VCaP (cell line): ENCODE results near the gene JPH3.
A peak's percentile ranks its signal among the peaks of the same experiment; 100 is the strongest.

Source experiments
- H3K27ac ChIP-seq: fragments of 450-650 bp; 2 replicates; pipeline ENCODE4 v1.5.1; 2017
- TF ChIP-seq, protein P1 (sequence below): fragments of 450-650 bp; conservative IDR thresholded peaks from 2 replicates; pipeline ENCODE4 v1.5.1; 2017; ENCODE audit warnings: mild to moderate bottlenecking, moderate library complexity

JPH3 gene

DNA sequence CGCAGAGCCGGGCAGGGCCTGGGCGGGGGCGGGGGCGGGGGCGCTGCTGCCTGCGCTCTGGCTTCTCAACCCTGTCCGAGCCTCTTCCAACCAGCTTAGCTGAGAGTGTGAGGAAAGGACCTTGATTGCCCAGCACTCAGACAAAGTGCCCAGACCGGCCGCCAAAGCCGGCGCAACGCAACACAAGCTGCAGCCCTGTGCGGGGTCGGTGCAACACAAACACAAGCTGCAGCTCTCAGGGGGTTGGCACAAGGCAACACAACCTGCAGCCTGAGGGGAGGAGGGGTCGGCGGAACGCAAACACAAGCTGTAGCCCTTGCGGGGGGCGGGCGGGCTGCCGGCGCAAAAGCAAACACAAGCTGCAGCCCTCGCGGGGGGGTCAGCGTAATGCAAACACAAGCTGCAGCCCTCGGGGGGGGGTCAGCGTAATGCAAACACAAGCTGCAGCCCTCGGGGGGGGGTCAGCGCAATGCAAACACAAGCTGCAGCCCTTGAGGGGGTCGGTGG is 103.5 kb downstream of the JPH3 start:
- H3K27ac ChIP-seq = peak overlapping the region; percentile 52
- TF ChIP-seq, protein P1, sequence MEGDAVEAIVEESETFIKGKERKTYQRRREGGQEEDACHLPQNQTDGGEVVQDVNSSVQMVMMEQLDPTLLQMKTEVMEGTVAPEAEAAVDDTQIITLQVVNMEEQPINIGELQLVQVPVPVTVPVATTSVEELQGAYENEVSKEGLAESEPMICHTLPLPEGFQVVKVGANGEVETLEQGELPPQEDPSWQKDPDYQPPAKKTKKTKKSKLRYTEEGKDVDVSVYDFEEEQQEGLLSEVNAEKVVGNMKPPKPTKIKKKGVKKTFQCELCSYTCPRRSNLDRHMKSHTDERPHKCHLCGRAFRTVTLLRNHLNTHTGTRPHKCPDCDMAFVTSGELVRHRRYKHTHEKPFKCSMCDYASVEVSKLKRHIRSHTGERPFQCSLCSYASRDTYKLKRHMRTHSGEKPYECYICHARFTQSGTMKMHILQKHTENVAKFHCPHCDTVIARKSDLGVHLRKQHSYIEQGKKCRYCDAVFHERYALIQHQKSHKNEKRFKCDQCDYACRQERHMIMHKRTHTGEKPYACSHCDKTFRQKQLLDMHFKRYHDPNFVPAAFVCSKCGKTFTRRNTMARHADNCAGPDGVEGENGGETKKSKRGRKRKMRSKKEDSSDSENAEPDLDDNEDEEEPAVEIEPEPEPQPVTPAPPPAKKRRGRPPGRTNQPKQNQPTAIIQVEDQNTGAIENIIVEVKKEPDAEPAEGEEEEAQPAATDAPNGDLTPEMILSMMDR = no peak

DNA sequence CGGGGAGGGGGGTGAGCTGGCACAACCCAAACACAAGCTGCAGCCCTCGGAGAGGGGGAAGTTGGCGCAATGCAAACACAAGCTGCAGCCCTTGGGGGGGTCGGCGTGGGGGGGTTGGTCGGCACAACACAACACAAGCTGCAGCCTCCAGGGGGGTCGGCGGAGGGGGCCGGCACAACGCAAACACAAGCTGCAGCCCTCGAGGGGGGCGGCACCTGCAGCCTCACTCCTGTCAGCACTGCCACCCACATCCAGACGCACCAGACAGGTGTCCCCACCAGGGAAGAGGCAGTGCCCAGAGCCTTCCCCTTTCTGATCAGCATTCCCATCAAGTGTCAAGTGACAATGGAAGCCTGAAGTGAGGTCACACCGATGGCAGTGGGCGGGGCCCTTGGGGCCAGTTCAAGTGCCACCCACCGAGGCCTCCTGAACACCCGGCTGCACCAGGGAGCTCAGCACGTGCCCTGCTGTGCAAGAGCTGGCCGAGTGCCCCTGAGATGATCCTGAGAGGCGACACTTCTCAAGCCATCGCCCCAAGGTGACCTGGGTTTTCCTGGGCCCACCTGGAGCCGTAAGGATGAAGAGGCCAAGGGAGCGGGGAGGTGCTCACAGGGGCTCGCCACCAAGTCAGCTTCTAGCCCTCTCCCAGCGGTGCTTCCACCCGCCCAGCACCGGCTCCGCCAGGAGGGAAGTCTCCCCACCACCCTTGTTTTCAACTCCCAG is 104.1 kb downstream of the JPH3 start:
- TF ChIP-seq, protein P1 = no peak
- H3K27ac ChIP-seq = peak overlapping the region; percentile 10; the same call in 1 of the 2 replicates

DNA sequence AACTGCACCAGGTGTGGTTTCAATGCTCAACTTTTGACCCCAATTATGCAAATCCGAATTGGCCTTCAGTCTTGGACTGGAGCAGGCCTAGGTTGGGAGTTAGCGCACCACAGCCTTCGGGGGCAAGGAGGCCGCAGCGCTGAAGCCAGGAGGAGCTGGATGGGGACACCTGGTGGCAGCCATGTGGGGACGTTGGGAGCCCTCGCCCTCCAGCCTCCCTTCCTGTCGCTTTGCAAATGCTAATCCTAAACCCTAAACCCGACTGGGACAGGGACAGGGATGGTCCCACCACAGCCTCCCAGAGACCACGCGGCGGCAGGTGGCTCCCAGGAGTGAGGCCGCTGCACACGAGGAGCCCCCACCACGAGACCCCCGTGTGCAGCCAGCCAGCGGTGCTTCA is 104.8 kb downstream of the JPH3 start:
- H3K27ac ChIP-seq = no peak overlapping the region

DNA sequence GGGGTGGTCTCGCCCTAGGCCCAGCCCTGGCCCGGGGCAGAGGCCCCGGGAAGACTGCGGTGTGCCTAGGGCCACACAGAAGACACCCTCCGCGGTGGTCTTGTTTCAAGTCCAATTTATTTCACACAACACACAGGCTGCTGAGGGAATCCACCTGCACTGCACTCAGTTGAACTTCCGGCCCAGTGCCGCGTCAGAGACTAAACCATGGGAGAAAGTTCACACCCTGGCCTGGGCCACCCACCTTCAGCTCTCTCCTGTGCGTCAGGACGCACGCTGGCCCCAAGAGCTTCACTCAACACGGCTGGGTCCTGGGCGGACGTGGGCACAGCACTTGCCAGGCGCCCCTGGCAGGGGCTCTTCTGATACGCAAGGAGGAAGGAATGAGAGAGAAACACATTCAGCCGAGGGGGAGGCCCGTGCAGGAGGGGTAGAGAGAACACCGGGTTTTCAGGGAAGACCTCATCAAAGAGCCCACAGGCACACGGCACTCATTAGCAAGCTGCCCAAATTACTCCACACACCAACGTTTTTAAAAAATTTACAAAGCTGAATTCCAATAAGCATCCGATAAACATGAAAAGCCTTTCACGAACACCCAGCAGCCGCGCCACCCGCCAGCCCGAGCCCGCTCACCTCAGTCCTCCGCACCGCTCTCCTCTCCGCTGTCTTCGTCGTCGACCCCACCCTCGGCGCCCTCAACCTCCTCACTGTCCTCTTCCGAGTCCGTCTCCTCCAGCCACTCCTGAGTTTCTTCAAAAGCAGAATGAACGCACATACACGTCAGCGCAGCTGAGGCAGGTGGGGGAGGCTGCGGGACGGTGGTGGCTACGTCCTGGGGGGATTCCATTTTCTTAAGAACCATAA is 105.6 kb downstream of the JPH3 start:
- TF ChIP-seq, protein P1 = no peak
- no peak overlapping the region for H3K27ac ChIP-seq

More for the DNA sequence above, 104.8 kb downstream of the JPH3 start:
- TF ChIP-seq, protein P1 = no peak

DNA sequence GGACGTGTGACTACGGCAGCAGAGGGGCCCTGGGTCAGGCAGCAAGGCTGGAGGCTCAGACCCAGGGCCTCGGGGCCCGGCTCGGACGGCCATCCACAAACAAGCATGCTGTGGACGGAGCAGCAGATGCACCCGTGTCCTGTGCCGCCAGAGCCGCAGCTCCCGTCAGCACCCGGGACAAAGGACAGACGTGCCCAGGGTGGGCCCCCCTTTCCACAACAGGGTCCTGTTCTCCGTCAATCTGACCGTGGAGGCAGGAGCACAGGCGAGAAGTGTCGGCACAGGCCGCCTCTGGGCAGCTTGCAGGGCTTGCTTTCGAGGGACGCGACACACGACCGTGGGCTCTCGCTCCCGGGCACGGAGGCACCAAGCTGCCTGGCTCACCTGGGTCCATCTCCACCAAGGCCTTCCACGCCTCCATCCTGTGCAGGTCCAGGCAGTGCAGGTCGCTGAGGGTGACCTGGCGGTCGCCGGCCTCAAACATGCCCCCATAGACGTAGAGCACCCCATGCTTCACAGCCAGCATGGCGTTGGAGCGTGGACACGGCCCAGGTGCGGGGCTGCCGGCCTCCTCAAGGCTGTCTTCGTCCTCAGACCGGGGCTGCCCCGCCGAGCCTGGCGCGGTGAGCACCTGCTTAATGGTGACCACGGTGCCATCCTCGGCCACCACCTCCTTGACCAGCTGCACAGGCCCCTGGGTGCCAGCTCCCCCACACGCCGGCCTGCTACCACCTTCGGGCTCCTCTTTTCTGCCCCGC is 106.8 kb downstream of the JPH3 start:
- TF ChIP-seq, protein P1 = no peak
- no peak overlapping the region for H3K27ac ChIP-seq

DNA sequence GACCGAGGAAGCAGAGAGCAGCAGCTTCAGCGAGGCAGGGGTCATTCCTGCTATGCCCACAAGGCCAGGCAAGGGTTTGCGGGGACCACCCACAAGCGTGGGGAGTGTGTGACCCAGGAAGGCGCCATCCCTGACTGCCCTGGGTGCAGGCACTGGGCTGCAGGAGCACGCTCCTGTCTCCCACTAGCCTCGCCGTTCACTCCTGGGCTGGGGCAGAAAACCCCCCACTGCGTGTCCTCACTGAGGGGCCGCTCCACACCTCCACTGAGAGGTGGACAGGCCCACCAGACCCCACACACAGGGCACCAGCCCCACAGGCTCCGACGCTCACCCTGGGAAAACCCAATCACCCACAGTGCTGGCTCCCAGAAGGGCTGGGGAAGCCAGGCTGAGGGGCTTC is 107.4 kb downstream of the JPH3 start:
- H3K27ac ChIP-seq = no peak overlapping the region
- TF ChIP-seq, protein P1 = no peak

DNA sequence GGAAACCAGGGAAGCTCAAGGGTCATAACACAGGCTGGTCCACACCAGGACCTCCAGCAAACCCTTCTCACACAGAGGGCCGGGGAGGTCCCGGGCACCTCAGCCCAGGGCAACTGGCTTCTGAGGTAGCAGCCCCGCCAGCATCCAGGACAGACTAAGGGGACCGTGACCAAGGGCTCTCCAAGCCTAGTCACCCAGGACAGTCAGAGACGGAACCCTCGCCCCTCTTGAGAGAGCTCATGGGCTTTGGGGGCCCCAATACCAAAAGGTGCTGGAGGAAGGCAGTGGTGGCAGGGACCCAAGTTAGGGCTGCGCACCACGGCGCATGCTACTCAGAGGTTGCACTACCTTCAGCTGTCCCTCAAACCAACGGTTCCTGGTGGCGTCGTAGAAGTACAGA is 108.6 kb downstream of the JPH3 start:
- TF ChIP-seq, protein P1 = no peak
- H3K27ac ChIP-seq = no peak overlapping the region
